B cell (primary cell): Measurements from ENCODE around the gene PC. TPM values are rescaled to one million over a fixed set of nuclear protein-coding genes. Genes with fewer than 3 reads are reported as not detected.

Source experiments
- ATAC-seq: fragments of 200-7000 bp; cut with Tn5 transposase; one replicate; pipeline ENCODE4 v1.10.0; 2021; ENCODE audit warnings: low read depth, mild to moderate bottlenecking, moderate number of reproducible peaks, moderate library complexity
- CTCF ChIA-PET: fragments of 350-600 bp; sonication (Branson Sonifier 250); formaldehyde crosslinking; loops from one replicate; lab custom pipeline; 2021; ENCODE audit warnings: antibody characterized with exemption, inconsistent platforms; lab: Charles Lee
- POLR2A ChIA-PET: fragments of 350-600 bp; sonication (Branson Sonifier 250); formaldehyde crosslinking; loops from one replicate; lab custom pipeline; 2021; ENCODE audit warnings: antibody characterized with exemption; lab: Charles Lee
- DNase-seq: peaks from one replicate; pipeline ENCODE4 v3.0.0; 2013
- H2AFZ ChIP-seq: 2 replicates; pipeline ENCODE4 v1.6.1; 2012; ENCODE audit warnings: mild to moderate bottlenecking, low read depth, low read length; ENCODE audit not compliant: insufficient read depth, poor library complexity, severe bottlenecking
- H3K27ac ChIP-seq, 2 donors: 1 replicate in 1 of 2; 2 replicates in 1 of 2; pipeline ENCODE4 v1.5.1; 2012 to 2013; ENCODE audit warnings: low read length in 2 of 2, mild to moderate bottlenecking in 2 of 2, moderate library complexity in 1 of 2
- H3K27me3 ChIP-seq, 4 experiments: fragments of 200-600 bp in 1 of 4; sonication (generic) in 1 of 4; replicated peaks in 1 of 4; 1 replicate in 2 of 4; 2 replicates in 2 of 4; pipeline versions ENCODE4 v1.6.1 to v1.7.0; 2013 to 2016; ENCODE audit warnings: low read length in 3 of 4, mild to moderate bottlenecking in 2 of 4, mixed read lengths in 1 of 4, moderate library complexity in 1 of 4; ENCODE audit not compliant: insufficient read depth in 4 of 4, control insufficient read depth in 3 of 4; ENCODE audit errors: control extremely low read depth in 1 of 4
- H3K36me3 ChIP-seq, 2 experiments: replicated peaks in 1 of 2; 1 replicate in 1 of 2; 2 replicates in 1 of 2; pipeline versions ENCODE4 v1.6.1 to v1.7.1; 2013; ENCODE audit warnings: low read length in 1 of 2; ENCODE audit not compliant: insufficient read depth in 2 of 2, control insufficient read depth in 1 of 2; ENCODE audit errors: control extremely low read depth in 1 of 2, extremely low read depth in 1 of 2
- H3K4me1 ChIP-seq, 2 donors: fragments of 200-600 bp in 1 of 2; sonication (generic) in 1 of 2; 1 replicate in 1 of 2; 2 replicates in 1 of 2; pipeline versions ENCODE4 v1.5.1 to v1.6.1; 2013 to 2017; ENCODE audit warnings: low read length in 2 of 2; ENCODE audit not compliant: control insufficient read depth in 2 of 2, insufficient read depth in 2 of 2
- H3K4me2 ChIP-seq: replicated peaks from 2 replicates; pipeline ENCODE3; 2012; ENCODE audit warnings: mild to moderate bottlenecking, low read depth, low read length; ENCODE audit not compliant: poor library complexity, severe bottlenecking
- H3K4me3 ChIP-seq, 5 experiments: fragments of 200-600 bp in 1 of 5; sonication (generic) in 1 of 5; 1 replicate in 3 of 5; 2 replicates in 2 of 5; pipeline versions ENCODE4 v1.5.1 to v1.7.0; 2011 to 2016; ENCODE audit warnings: low read length in 4 of 5, mild to moderate bottlenecking in 4 of 5, low read depth in 2 of 5, control low read depth in 1 of 5, moderate library complexity in 1 of 5; ENCODE audit not compliant: insufficient read depth in 1 of 5; ENCODE audit errors: control extremely low read depth in 1 of 5, extremely low read depth in 1 of 5
- H3K79me2 ChIP-seq: fragments of 200-600 bp; sonication (generic); one replicate; pipeline ENCODE4 v1.6.0; 2016; ENCODE audit warnings: low read length; ENCODE audit not compliant: control insufficient read depth, insufficient read depth
- H3K9ac ChIP-seq: fragments of 200-600 bp; sonication (generic); 2 replicates; pipeline ENCODE4 v1.6.1; 2017; ENCODE audit warnings: mild to moderate bottlenecking, low read length, moderate library complexity
- H3K9me3 ChIP-seq, 3 donors: one replicate each; pipeline versions ENCODE4 v1.6.1 to v1.7.1; 2013; ENCODE audit warnings: low read length in 2 of 3; ENCODE audit not compliant: control insufficient read depth in 2 of 3, insufficient read depth in 1 of 3; ENCODE audit errors: control extremely low read depth in 1 of 3
- H4K20me1 ChIP-seq: 2 replicates; pipeline ENCODE4 v1.6.0; 2012; ENCODE audit warnings: mild to moderate bottlenecking, low read length; ENCODE audit not compliant: insufficient read depth, control insufficient read depth, poor library complexity, severe bottlenecking
- H3K27ac Mint-ChIP-seq: one replicate; pipeline ENCODE4 v1.8.0; 2021; ENCODE audit warnings: mixed read lengths
- H3K27me3 Mint-ChIP-seq: one replicate; pipeline ENCODE4 v1.8.0; 2021; ENCODE audit warnings: mixed read lengths
- H3K4me1 Mint-ChIP-seq: one replicate; pipeline ENCODE4 v1.8.0; 2021; ENCODE audit warnings: mixed read lengths
- H3K4me3 Mint-ChIP-seq: one replicate; pipeline ENCODE4 v1.8.0; 2021; ENCODE audit warnings: mixed read lengths
- H3K9me3 Mint-ChIP-seq: one replicate; pipeline ENCODE4 v1.8.0; 2022; ENCODE audit warnings: mixed read lengths; ENCODE audit not compliant: insufficient read depth
- EZH2 ChIP-seq: IDR thresholded peaks from 2 replicates; pipeline ENCODE4 v1.6.1; 2012; ENCODE audit warnings: borderline replicate concordance, low read depth, mild to moderate bottlenecking, moderate library complexity, low read length; ENCODE audit not compliant: insufficient read depth, poor library complexity, severe bottlenecking
- WGBS: methylation state at CpG from one replicate; pipeline ENCODE4 v1.1.5; 2013; ENCODE audit warnings: missing lambda C conversion rate; ENCODE audit not compliant: insufficient coverage; 5-methylcytosine and 5-hydroxymethylcytosine counted together
- intact Hi-C: fragments of 100-400 bp; cut with micrococcal nuclease; formaldehyde crosslinking; loops from one replicate; pipeline ENCODE4 v1.10.0; 2022
- polyA plus RNA-seq: library from polyadenylated mRNA; depleted of rRNA; stranded (reverse); fragments of >200 nt; gene quantifications from 2 replicates; pipeline ENCODE4 v1.2.3, GENCODE V29; 2012
- total RNA-seq, 2 donors: library from RNA; stranded (reverse); fragments of 120-200 nt in 1 of 2; gene quantifications; 1 replicate in 1 of 2; 2 replicates in 1 of 2; pipeline versions ENCODE4 v1.2.3 to v1.2.4, GENCODE V29; 2013 to 2022
- TF ChIP-seq, protein P1 (sequence below): fragments of 200-600 bp; IDR thresholded peaks from one replicate; pipeline ENCODE4 v1.8.0; 2022; ENCODE audit warnings: antibody characterized with exemption, mild to moderate bottlenecking

The PC gene
- total and polyA plus RNA-seq, 2 donors (not counting 1 experiment from before 2014, with no cell fraction given), result 1.5 to 4.4 TPM

GRCh38 chr11:66904055-66904454 is 54.1 kb downstream of the PC start:
- Mint-ChIP-seq H3K27ac (no peak overlapping the region), H3K27me3 (peaks cover 25% of the 10 kb centered on the region), H3K9me3 (no peaks in the 10 kb centered on the region), H3K4me3 (no peak overlapping the region), H3K4me1 (no peaks in the 10 kb centered on the region)
- no peaks in the 10 kb centered on the region for H3K36me3 ChIP-seq
- TF ChIP-seq EZH2, result no peak
- TF ChIP-seq, protein P1, sequence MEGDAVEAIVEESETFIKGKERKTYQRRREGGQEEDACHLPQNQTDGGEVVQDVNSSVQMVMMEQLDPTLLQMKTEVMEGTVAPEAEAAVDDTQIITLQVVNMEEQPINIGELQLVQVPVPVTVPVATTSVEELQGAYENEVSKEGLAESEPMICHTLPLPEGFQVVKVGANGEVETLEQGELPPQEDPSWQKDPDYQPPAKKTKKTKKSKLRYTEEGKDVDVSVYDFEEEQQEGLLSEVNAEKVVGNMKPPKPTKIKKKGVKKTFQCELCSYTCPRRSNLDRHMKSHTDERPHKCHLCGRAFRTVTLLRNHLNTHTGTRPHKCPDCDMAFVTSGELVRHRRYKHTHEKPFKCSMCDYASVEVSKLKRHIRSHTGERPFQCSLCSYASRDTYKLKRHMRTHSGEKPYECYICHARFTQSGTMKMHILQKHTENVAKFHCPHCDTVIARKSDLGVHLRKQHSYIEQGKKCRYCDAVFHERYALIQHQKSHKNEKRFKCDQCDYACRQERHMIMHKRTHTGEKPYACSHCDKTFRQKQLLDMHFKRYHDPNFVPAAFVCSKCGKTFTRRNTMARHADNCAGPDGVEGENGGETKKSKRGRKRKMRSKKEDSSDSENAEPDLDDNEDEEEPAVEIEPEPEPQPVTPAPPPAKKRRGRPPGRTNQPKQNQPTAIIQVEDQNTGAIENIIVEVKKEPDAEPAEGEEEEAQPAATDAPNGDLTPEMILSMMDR, result no peak
- no peak overlapping the region for H3K4me2 ChIP-seq
- no peaks in the 10 kb centered on the region for H3K4me1 ChIP-seq
- H3K9ac ChIP-seq, result no peak overlapping the region
- no peak for ATAC-seq
- no peaks in the 10 kb centered on the region for H3K9me3 ChIP-seq
- 97% methylated on average over 3 of the region's 3 CpGs for WGBS
- H3K27me3 ChIP-seq, result no peaks in the 10 kb centered on the region
- no peak for DNase-seq
- no peak overlapping the region for H2AFZ ChIP-seq
- no peaks in the 10 kb centered on the region for H3K79me2 ChIP-seq
- no peak overlapping the region for H3K4me3 ChIP-seq
- H4K20me1 ChIP-seq, result no peaks in the 10 kb centered on the region
- ChIA-PET CTCF (no interaction called here), POLR2A (interaction anchor here (0.7 kb wide), 1 partner anchor 60 kb away, joined by 3 read pairs; no protein-coding TSS in a partner anchor)
- H3K27ac ChIP-seq, result no peak overlapping the region
- intact Hi-C loops, result no loop called here

DNA sequence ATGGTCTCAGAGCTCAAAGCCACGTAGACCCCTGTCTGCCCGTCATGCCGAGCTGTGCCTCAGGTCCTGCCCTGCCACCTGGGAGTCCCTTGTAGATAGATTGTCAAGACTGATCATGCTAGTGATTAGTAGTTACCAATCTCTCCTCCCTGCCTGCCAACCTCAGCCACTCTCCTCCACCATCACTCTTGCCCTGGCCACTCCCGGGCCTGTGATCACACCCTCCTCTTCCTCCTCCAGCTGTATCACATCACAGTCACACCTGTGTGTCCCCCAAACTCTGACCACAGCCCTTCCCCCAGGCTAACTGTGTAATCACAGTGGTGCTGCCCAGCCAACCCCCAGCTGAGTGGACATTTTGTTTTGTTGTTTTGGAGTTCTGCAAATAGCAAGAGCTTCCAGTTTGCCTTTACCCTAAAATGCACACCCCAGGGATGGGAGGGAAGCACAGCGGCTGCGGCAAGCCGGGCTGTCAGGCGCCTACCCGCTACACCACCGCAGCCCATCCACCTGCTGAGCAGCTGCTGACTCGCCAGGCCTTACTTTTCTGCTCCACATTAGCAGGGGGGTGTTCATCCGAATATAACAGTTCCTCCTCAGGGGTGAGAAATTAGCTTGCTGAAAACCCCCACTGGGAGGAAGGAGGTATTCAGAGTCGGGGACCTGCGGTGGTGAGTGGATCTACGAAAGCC is 55.6 kb downstream of the PC start:
- TF ChIP-seq EZH2, result no peak
- ChIA-PET POLR2A (no interaction called here), CTCF (interaction anchor here (0.6 kb wide), 1 partner anchor 170 kb away, joined by 5 read pairs; no protein-coding TSS in a partner anchor)
- H3K4me1 ChIP-seq, result no peaks in the 10 kb centered on the region
- H3K9me3 Mint-ChIP-seq, result no peaks in the 10 kb centered on the region
- H3K9me3 ChIP-seq, result no peaks in the 10 kb centered on the region
- no peak overlapping the region for H3K27ac ChIP-seq
- no peaks in the 10 kb centered on the region for H3K79me2 ChIP-seq
- no peaks in the 10 kb centered on the region for H3K27me3 ChIP-seq
- no peak overlapping the region for H2AFZ ChIP-seq
- no peak for ATAC-seq
- no peak for DNase-seq
- H3K9ac ChIP-seq, result no peak overlapping the region
- no peak overlapping the region for H3K4me3 Mint-ChIP-seq
- intact Hi-C loops, result no loop called here
- WGBS, result 86% methylated on average over 6 of the region's 15 CpGs
- peaks cover 25% of the 10 kb centered on the region for H3K27me3 Mint-ChIP-seq
- no peak overlapping the region for H3K4me3 ChIP-seq
- no peaks in the 10 kb centered on the region for H3K36me3 ChIP-seq
- no peak overlapping the region for H3K4me2 ChIP-seq
- no peaks in the 10 kb centered on the region for H3K4me1 Mint-ChIP-seq
- H4K20me1 ChIP-seq, result no peaks in the 10 kb centered on the region
- H3K27ac Mint-ChIP-seq, result no peak overlapping the region
